ENCODE data around the gene ZNF507.
A peak's percentile ranks its signal among the peaks of the same experiment; 100 is the strongest.
"Not testable (repeated sequence)": the region's sequence is repeated elsewhere in the genome, so short reads cannot be mapped to it uniquely, and the experiment has no call there.

Gene ZNF507

DNA sequence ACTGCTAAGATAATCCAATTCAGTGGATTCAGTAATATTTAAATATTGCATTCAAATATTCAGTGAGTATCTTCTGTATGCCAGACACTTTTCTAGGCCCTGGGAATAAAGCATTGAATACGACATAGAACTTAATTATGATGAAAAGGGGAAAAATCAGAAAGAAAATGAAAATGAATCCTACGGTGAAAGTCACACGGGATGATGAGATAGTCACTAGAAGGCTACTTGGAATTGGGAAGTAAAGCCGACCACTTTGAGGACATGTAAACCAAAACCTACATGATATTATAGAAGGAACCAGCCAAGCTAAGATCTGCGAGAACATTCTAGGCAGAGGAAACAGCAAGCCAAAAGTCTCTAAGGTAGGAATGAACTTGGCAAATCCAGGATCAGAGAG, 70.3 kb downstream of the ZNF507 start:
- no peak for DNase-seq

DNA sequence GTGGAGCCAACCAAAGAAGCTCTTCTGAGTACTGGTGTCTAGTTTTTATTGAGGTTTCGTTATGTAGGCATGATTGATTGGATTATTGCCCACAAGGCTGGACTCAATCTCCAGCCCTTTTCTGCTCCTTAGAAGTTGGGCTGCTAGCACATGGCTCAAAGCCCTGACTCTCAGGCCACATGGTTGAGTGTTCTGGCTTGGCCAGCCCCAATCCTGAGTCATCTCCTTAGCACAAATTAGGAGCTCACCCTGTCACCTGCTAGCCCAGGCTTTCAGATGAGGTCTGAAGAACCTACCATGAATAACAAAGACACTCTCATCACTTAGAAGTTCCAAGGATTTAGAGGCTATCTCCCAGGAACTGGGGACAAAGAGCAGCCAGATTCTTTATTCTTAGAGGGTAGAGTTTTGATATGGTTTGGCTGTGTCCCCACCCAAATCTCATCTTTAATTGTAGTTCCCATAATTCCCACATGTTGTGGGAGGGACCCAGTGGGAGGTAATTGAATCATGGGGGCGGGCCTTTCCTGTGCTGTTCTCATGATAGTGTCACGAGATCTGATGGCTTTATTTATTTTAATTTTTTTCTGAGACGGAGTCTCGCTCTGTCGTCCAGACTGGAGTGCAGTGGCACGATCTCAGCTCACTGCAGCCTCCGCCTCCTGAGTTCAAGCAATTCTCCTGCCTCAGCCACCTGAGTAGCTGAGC, 71.5 kb downstream of the ZNF507 start:
- peak; percentile 13 for DNase-seq

DNA sequence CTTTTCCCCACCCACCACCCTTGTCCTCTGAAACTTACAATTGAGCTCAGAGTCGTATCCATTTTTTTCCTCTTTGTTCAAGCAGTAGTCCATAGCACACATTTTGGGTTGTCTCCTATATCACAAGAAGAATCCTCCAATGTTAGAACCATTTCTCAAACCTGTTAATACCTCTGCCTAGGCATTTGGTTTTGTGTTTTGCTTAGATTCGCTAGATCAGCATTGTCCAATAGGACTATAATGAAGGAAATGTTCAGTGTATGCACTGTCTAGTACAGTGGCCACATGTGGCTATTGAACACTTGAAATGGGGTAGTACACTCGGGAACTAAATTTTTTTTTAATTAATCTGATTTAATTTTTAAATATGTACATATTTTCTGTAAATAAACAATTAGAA, 72.7 kb downstream of the ZNF507 start:
- no peak for DNase-seq

DNA sequence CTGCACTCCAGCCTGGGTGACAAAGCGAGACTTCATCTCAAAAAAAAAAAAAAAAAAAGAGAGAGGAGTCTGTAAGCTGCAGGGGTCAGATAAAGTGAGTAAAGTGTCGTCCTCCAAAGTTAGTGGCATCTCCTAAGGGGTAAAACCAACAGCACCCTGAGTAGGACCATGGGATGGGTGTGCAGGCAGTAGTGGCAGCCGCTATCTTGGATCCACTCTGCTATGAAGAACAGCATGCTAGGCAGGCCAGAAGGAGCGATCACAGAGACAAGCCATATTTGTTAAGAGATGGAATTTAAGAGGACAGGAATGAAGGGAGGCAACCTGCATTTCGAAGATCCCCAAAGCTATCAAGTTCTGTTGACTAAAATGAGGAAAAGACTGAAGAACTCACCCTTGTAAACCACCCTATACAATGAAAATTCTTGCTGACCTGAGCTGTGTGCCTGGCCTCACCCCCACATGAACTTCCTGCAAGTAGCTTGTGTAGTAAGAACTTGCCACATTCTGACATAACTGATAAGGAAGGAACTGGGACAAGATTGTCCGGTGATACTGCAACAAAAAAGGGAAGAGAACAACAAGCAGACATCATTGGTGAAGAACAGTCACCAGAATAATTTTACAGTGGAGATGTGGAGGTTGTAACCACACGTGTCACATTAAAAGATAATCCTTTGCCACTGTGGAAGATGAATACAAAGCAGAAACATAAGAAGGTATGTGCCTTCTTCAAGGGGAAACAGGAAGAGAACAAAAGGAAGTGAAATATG, 76.4 kb downstream of the ZNF507 start:
- no peak for DNase-seq

DNA sequence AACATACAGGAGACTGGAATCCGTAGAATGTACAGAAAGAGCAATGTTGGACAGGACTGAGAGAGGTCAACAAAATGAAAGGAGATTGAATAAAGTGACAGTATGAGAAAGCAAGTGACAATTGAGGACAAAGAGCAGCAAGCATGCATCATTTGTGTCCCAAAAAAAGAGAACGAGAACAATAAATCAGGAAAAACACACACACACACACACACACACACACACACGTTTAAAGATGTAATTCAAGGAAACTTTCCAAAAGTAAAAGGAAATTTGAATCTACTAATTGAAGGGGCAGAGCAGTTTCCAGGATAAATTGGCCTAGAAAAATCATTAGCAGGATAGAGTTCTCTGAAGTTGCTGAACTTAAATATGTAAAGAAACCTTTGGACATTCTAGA, 77.0 kb downstream of the ZNF507 start:
- DNase-seq: no peak

DNA sequence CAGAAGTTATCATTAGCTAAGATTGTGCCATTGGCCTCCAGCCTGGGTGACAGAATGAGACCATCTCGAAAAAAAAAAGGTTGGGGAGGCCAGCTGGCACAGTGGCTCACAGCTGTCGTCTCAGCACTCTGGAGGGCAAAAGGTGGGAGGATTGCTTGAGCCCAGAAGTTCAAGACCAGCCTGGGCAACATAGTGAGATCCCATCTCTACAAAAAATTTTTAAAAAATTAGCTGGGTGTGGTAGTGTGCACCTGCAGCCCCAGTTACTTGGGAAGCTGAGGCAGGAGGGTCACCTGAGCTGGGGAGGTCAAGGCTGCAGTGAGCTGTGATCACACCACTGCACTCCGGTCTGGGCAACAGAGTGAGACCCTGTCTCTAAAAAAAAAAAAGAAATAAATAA, 78.5 kb downstream of the ZNF507 start:
- not testable (repeated sequence) for DNase-seq

DNA sequence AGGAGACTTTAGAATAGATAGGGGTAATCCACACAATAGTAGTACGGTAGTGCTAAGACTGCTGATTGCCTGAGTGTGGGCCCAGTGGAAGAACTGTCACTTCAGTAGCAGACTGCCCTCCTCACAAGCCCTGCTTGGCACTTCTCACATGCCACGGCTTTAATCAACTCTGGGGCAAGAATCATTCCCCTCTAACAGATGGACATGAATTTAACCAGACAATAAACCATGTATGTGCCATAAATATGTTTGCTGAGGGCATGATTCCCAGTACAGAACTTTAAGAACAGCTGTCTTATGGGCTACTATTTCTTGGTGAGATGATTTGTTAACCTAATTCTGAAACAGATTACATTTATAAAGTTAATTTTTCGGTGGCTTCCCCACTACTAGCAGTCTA, 82.1 kb downstream of the ZNF507 start:
- DNase-seq: no peak

DNA sequence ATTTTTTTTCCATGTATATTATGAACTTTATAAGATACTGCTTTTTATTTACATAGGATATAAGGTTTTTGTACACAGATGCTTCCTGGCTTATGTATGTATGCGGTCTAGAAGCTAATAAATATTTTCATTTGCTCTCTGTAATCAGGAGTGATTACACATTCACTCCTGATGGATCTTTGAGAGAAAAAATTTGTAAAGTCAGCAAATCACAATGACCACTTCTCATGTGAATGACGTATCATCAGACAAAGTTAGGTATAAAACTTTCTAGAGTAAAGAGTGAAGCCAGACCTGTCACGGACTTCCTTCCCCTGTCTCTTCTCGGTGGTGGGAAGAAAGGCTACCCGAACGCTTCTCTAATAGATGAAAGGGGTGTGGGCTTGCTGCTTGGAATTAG, 91.3 kb downstream of the ZNF507 start:
- no peak for DNase-seq

DNA sequence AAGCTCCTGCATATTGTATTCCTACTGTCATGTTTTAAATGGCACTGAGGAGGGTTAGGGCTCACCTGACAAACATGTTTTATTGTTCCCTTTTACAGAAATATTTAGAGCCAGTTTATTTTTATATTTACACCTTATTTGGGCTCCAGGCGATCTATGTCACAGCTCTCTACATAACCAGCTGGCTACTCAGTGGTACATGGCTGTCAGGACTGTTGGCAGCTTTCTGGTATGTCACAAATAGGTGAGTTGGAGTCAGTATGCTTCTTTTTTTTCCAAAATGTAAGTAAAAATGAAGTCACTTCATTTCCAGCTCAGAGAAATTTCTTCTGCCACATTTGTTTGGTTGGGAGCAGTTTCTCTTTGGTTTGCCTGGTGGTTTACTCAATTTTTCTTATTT, 91.7 kb downstream of the ZNF507 start:
- no peak for DNase-seq

Data from HCEC 1CT (cell line).